ENCODE measurements around the gene PRUNE1.

PRUNE1 gene

GRCh38 chr1:151008244-151009205 is at the start of gene PRUNE1:
Gene PRUNE1 (plus strand): TSS chr1:151008449. CDS start chr1:151008633, 184 bp downstream.
- TF ChIP-seq CTCF (IDR thresholded peaks at IDR 0.05): no peak

GRCh38 chr1:150960646-150961045 is 47.6 kb upstream of the PRUNE1 start:
- no peak for TF ChIP-seq CTCF (IDR thresholded peaks at IDR 0.05)

- no peak for TF ChIP-seq CTCF (IDR thresholded peaks at IDR 0.05)
Observed at GRCh38 chr1:150961756-150962155, 46.5 kb upstream of the PRUNE1 start.

- no peak for TF ChIP-seq CTCF (IDR thresholded peaks at IDR 0.05)
Observed at GRCh38 chr1:150963321-150964163, 44.7 kb upstream of the PRUNE1 start.

GRCh38 chr1:150964164-150964489 is 44.1 kb upstream of the PRUNE1 start:
- no peak for TF ChIP-seq CTCF (IDR thresholded peaks at IDR 0.05)

GRCh38 chr1:150965605-150966004 is 42.6 kb upstream of the PRUNE1 start:
- no peak for TF ChIP-seq CTCF (IDR thresholded peaks at IDR 0.05)

- TF ChIP-seq CTCF (IDR thresholded peaks at IDR 0.05): no peak
Observed at GRCh38 chr1:150966011-150966410, 42.2 kb upstream of the PRUNE1 start.

Measured in LNCAP (cell line).